OCI-LY1 (cell line): ENCODE results near the gene SMAP2.
"Not testable (repeated sequence)": the region's sequence is repeated elsewhere in the genome, so short reads cannot be mapped to it uniquely, and the experiment has no call there.

Experiments used
- H2AFZ ChIP-seq: fragments of 200-600 bp; sonication (generic), shearing (Covaris generic); 2 replicates; pipeline ENCODE4 v1.6.0; 2014; ENCODE audit warnings: antibody characterized with exemption, mild to moderate bottlenecking, low read length
- H3F3A ChIP-seq: fragments of 200-600 bp; sonication (generic), shearing (Covaris generic); 2 replicates; pipeline ENCODE4 v1.6.0; 2014; ENCODE audit warnings: mild to moderate bottlenecking, antibody characterized with exemption, low read length, moderate library complexity; ENCODE audit not compliant: insufficient read depth
- H3K27ac ChIP-seq: fragments of 200-600 bp; sonication (generic); 2 replicates; pipeline ENCODE4 v1.5.1; 2014; ENCODE audit warnings: low read length, mixed run types, mild to moderate bottlenecking, low read depth; ENCODE audit not compliant: poor library complexity, severe bottlenecking
- H3K27me3 ChIP-seq: fragments of 200-600 bp; sonication (generic); 2 replicates; pipeline ENCODE4 v1.6.0; 2014; ENCODE audit warnings: antibody characterized with exemption, mild to moderate bottlenecking, low read length, moderate library complexity; ENCODE audit not compliant: insufficient read depth
- H3K36me3 ChIP-seq: fragments of 200-600 bp; sonication (generic); 2 replicates; pipeline ENCODE4 v1.6.1; 2014; ENCODE audit warnings: mild to moderate bottlenecking, antibody characterized with exemption, low read length, moderate library complexity, mixed read lengths; ENCODE audit not compliant: insufficient read depth
- H3K4me1 ChIP-seq: fragments of 200-600 bp; sonication (generic); 2 replicates; pipeline ENCODE4 v1.5.1; 2014; ENCODE audit warnings: mild to moderate bottlenecking, low read length, moderate library complexity; ENCODE audit not compliant: insufficient read depth, severe bottlenecking
- H3K4me2 ChIP-seq: fragments of 200-600 bp; sonication (generic), shearing (Covaris generic); 2 replicates; pipeline ENCODE4 v1.6.1; 2014; ENCODE audit warnings: low read length
- H3K4me3 ChIP-seq: fragments of 200-600 bp; sonication (generic); 2 replicates; pipeline ENCODE4 v1.5.1; 2014; ENCODE audit warnings: low read length, low read depth, mild to moderate bottlenecking, mixed read lengths; ENCODE audit not compliant: poor library complexity, severe bottlenecking
- H3K79me2 ChIP-seq: fragments of 200-600 bp; shearing (Covaris generic); 2 replicates; pipeline ENCODE4 v1.6.1; 2016; ENCODE audit warnings: mixed run types, low read length, mixed read lengths; ENCODE audit not compliant: insufficient read depth
- H3K9ac ChIP-seq: fragments of 200-600 bp; sonication (generic), shearing (Covaris generic); 2 replicates; pipeline ENCODE4 v1.6.1; 2014; ENCODE audit warnings: mild to moderate bottlenecking, low read length, mixed read lengths
- H3K9me2 ChIP-seq: fragments of 200-600 bp; sonication (generic), shearing (Covaris generic); 2 replicates; pipeline ENCODE4 v1.6.1; 2014; ENCODE audit warnings: low read depth, mild to moderate bottlenecking, low read length, mixed read lengths
- H3K9me3 ChIP-seq: fragments of 200-600 bp; shearing (Covaris generic); 2 replicates; pipeline ENCODE4 v1.6.1; 2014; ENCODE audit warnings: low read length, mixed read lengths
- H4K20me1 ChIP-seq: fragments of 200-600 bp; sonication (generic), shearing (Covaris generic); 2 replicates; pipeline ENCODE4 v1.6.0; 2016; ENCODE audit warnings: mild to moderate bottlenecking, low read length; ENCODE audit not compliant: insufficient read depth
- CTCF ChIP-seq: fragments of 200-600 bp; sonication (generic), shearing (Covaris generic); IDR thresholded peaks from 2 replicates; pipeline ENCODE4 v1.5.1; 2017; ENCODE audit warnings: mild to moderate bottlenecking, antibody characterized with exemption, low read length, moderate library complexity, mixed read lengths
- EZH2 ChIP-seq: fragments of 200-600 bp; sonication (generic), shearing (Covaris generic); IDR thresholded peaks from 2 replicates; pipeline ENCODE4 v1.8.0; 2017; ENCODE audit warnings: borderline replicate concordance, mixed run types, mild to moderate bottlenecking, antibody characterized with exemption, low read length, moderate library complexity, mixed read lengths

Gene SMAP2

GRCh38 chr1:40386796-40387195 is 13.3 kb downstream of the SMAP2 start:
- H4K20me1 ChIP-seq: peaks cover 4% of the 10 kb centered on the region; the same call in 1 of the 2 replicates
- no peaks in the 10 kb centered on the region; the same call in 1 of the 2 replicates for H3K27me3 ChIP-seq
- peak overlapping the region; percentile 44 for H3K9ac ChIP-seq
- H3K9me3 ChIP-seq: no peaks in the 10 kb centered on the region
- TF ChIP-seq CTCF (no peak), EZH2 (no peak)
- no peak overlapping the region for H2AFZ ChIP-seq
- H3K27ac ChIP-seq: peak overlapping the region; percentile 94
- H3K36me3 ChIP-seq: peaks cover 21% of the 10 kb centered on the region
- no peaks in the 10 kb centered on the region for H3K9me2 ChIP-seq
- H3K79me2 ChIP-seq: peaks cover 17% of the 10 kb centered on the region; the same call in 1 of the 2 replicates
- H3K4me3 ChIP-seq: peak overlapping the region; percentile 40
- peaks cover 91% of the 10 kb centered on the region for H3K4me1 ChIP-seq
- H3F3A ChIP-seq: 0 out of 2 replicates have a peak, but pooled peaks cover 3% of the 10 kb centered on the region
- peak overlapping the region; percentile 63 for H3K4me2 ChIP-seq

GRCh38 chr1:40387381-40388306 is 14.1 kb downstream of the SMAP2 start:
- H3K9me3 ChIP-seq, H2AFZ ChIP-seq, H3K9me2 ChIP-seq, H3K27me3 ChIP-seq, H3F3A ChIP-seq, H4K20me1 ChIP-seq: not testable (repeated sequence)
- Histone ChIP-seq H3K4me3 (peak overlapping the region; percentile 27), H3K4me1 (peaks cover 91% of the 10 kb centered on the region), H3K27ac (peak overlapping the region; percentile 94), H3K4me2 (peak overlapping the region; percentile 63), H3K9ac (peak overlapping the region; percentile 35; the same call in 1 of the 2 replicates), H3K79me2 (peaks cover 12% of the 10 kb centered on the region; the same call in 1 of the 2 replicates), H3K36me3 (peaks cover 21% of the 10 kb centered on the region)

DNA sequence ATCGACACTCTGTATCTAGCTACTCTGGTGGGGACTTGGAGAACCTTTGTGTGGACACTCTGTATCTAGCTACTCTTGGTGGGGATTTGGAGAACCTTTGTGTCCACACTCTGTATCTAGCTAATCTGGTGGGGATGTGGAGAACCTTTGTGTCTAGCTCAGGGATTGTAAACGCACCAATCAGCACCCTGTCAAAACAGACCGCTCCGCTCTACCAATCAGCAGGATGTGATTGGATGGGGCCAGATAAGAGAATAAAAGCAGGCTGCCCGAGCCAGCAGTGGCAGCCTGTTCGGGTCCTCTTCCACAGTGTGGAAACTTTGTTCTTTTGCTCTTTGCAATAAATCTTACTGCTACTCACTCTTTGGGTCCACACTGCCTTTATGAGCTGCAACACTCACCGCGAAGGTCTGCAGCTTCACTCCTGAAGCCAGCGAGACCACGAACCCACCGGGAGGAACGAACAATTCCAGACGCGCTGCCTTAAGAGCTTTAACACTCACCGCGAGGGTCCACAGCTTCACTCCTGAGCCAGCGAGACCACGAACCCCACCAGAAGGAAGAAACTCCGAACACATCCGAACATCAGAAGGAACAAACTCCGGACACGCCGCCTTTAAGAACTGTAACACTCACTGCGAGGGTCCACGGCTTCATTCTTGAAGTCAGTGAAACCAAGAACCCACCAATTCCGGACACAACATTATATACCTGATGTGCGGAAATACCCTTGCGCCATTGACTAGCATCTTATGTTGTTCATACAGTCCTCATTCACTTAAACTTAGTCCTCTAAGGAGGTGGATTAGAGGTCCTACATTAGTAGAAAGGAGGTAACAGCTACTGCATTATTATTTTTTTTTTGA is 15.2 kb downstream of the SMAP2 start:
- H3K36me3 ChIP-seq: peaks cover 21% of the 10 kb centered on the region
- not testable (repeated sequence) for H3K79me2 ChIP-seq

DNA sequence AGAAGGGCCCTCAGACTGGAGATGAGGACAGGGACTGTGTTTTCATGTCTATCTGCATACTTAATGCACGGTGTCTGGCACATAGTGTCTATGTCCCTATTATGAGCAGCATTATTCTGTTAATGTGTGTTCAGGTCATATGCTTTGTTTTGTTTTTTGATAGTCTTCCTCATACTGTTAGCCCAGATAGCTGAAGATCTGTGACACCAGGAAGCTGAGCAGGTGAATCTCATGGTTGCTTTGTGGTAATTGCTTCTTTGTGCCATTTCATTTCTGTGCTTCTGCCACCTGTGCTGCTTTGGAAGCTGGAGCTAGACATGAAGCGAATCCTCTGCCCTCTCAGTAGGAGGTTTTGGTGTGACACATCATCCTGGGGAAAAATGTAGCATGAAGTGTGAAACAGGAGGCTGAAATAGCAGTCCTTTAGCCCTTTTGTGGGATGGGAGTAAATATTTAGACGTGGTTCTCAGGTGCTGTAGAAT is 15.8 kb downstream of the SMAP2 start:
- peak overlapping the region; percentile 10; the same call in 1 of the 2 replicates for H3K4me2 ChIP-seq
- peaks cover 24% of the 10 kb centered on the region for H3K36me3 ChIP-seq
- H3K4me1 ChIP-seq: peaks cover 90% of the 10 kb centered on the region
- no peaks in the 10 kb centered on the region; the same call in 1 of the 2 replicates for H3K27me3 ChIP-seq
- H4K20me1 ChIP-seq: peaks cover 4% of the 10 kb centered on the region; the same call in 1 of the 2 replicates
- H3F3A ChIP-seq: no peaks in the 10 kb centered on the region
- no peak for TF ChIP-seq CTCF
- no peak for TF ChIP-seq EZH2
- no peak overlapping the region for H3K9ac ChIP-seq
- peak overlapping the region; percentile 41 for H3K27ac ChIP-seq
- no peak overlapping the region for H3K4me3 ChIP-seq
- H3K79me2 ChIP-seq: no peaks in the 10 kb centered on the region; the same call in 1 of the 2 replicates
- no peak overlapping the region for H2AFZ ChIP-seq
- no peaks in the 10 kb centered on the region for H3K9me2 ChIP-seq
- H3K9me3 ChIP-seq: no peaks in the 10 kb centered on the region

More for the DNA sequence above, 15.2 kb downstream of the SMAP2 start:
- H3K9ac ChIP-seq, H2AFZ ChIP-seq, H4K20me1 ChIP-seq, H3K27me3 ChIP-seq, H3K9me2 ChIP-seq, H3K4me3 ChIP-seq, H3K9me3 ChIP-seq, H3F3A ChIP-seq: not testable (repeated sequence)
- Histone ChIP-seq H3K4me1 (peaks cover 91% of the 10 kb centered on the region), H3K4me2 (peak overlapping the region; percentile 10; the same call in 1 of the 2 replicates), H3K27ac (peak overlapping the region; percentile 41)
